Measurements from ENCODE around the gene BICD1.
"Not testable (repeated sequence)": the region's sequence is repeated elsewhere in the genome, so short reads cannot be mapped to it uniquely, and the experiment has no call there.

BICD1 gene

GRCh38 chr12:32191445-32191844, 84.8 kb downstream of the BICD1 start:
- no peak for DNase-seq (ENCODE audit: low read depth in 2 of 2)

DNA sequence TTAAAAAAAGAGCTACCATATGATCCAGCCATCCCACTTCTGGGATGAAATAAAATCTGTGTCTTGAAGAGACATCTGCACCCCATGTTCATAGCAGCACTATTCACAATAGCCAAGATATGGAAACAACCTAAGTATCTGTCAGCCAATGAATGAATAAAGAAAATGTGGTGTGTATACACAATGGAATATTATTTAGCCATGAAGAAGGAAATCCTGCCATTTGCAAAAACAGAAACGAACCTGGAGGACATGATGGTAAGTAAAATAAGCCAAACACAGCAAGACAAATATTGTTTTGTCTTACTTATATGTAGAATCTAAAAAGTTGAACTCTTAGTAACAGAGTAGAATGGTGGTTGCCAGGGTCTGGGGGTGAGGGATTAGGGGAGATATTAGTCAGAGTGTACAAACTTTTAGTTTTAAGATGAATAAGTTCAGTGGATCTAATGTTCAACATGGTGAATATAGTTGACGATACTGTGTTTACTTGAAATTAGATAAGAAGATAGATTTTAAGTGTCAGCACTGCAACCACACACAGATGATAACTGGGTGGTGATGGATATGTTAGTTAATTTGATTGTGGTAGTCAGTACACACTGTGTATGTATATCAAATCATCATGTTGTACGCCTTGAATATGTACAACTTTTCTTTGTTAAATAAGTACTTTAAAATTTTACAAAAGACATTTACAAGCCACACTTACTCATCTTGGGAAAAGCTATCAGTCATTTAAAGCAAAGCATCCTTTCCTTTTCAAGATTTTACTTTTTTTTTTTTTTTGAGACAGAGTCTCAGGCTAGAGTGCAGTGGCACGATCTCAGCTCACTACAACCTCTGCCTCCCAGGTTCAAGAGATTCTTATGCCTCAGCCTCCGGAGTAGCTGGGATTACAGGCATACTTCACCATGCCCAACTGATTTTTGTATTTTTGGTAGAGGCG, 89.9 kb downstream of the BICD1 start:
- DNase-seq (ENCODE audit: low read depth in 2 of 2), result no peak

DNA sequence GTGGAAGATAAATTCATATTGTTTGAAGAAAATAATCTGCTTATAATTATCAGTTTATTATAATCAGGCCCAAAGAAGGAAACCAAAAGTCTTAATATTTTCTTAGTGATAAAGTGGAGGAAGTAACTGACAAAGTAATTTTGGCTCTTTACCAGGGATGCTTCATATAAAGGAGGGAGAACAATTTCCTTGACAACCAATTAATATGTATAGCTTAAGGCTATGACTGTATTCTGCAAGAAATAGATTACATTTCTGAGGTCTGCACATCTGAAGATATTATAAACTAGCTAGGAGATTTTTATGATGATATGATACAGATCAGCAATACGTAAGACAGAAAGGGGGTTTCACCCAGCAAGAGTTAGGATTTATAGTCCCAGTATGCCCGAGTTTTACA, 90.8 kb downstream of the BICD1 start:
- DNase-seq (ENCODE audit: low read depth in 2 of 2), result no peak

DNA sequence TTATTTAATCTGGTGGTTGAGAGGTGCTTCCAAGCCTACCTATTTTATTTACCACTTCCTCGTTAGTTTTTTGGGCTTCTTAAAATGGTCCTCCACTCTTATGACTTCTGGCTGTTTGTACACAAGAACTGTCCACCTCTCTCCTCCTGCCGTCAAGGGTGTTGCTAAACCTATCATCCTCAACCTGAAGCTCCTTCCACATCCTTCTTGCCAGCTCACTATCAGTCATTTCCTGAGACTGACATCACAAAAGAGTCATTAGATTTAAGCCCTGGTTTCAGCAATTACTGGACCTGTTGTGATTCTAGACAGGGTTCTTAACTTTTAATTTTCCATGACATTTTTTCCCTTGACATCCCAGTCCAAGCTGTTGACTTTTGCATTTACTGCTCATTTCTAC, 91.9 kb downstream of the BICD1 start:
- DNase-seq (ENCODE audit: low read depth in 2 of 2), result no peak

DNA sequence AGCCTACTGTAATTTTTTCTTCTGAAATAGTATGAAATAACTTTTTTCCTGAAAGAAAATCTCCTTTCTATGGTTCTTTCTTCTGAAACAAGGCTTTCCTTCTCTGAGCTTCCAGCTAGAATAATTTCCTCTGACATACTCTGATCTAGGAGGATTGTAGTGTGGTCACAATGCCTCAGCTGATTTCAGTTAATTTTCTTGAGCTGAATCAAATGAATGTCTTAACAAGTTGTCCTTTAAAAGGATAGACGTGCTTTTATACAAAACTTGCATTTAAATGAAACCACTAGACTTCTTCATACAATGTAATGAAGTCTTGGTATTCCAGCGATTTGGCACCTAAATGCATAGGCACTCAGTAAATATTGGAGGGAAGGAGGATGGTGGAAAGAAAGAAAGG, 94.4 kb downstream of the BICD1 start:
- DNase-seq (ENCODE audit: low read depth in 2 of 2), result no peak

- no peak for DNase-seq (ENCODE audit: low read depth in 2 of 2)
Observed at GRCh38 chr12:32201976-32202375, 95.3 kb downstream of the BICD1 start.

GRCh38 chr12:32205731-32206130, 99.1 kb downstream of the BICD1 start:
- no peak for DNase-seq (ENCODE audit: low read depth in 2 of 2)

DNA sequence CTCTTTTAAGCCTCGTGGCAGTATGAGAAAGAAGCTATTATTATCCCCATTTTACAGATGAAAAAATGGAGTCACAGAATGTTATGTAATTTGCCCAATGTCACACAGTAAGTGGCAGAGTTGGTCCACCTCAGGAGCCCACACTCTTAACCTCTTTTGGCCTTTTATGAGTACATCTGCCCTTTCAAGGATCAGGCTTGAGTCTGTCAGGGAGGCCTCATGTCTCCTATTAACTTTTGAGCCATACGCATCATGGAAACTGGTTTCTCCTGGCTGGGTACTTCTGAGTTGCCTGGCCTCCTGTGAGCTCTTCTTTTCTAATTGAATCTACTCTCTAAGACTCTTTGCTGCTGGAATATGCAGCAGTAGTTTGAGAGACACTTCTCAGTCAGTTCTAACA, 101.7 kb downstream of the BICD1 start:
- no peak for DNase-seq (ENCODE audit: low read depth in 2 of 2)

DNA sequence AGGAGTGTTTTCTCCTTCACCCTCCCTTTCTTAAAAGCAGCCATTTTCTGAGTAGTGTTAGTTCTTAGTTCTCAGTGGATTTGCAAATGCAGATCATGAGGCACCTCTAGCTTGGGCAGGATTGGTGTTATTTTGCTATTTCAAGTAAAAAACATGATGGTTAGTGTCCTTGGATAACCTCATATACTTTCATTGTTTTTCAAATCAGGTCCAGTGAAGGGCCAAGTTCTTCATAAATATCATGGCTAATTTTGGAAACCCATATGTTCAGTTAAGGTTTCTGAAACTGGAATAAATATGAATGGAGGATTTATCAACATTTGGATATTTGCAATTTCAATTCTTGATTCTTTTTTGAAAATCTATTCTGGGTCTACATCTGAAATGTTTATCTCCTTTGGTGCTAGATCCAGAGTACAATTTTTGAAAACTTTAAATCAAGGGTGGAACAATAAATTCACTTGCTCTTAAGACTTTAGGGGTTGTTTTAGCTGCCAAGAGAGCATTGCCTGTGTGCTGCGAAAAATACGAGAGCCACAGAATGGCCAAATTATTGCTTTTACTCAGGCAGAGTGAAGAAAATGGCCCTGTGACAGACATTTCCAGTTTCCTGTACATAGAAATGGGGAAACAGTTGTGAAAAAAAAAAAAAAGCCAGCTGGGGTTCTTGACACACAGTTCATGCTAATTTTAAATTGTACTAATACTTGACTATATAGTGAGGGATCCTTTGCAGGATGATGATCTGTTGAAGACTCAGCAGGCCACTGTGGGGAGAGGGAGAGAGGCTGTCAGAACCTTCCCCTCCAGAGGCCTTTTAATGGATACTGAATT, 104.6 kb downstream of the BICD1 start:
- DNase-seq (ENCODE audit: low read depth in 2 of 2), result no peak

GRCh38 chr12:32211900-32212156, 105.2 kb downstream of the BICD1 start:
- no peak for DNase-seq (ENCODE audit: low read depth in 2 of 2)

DNA sequence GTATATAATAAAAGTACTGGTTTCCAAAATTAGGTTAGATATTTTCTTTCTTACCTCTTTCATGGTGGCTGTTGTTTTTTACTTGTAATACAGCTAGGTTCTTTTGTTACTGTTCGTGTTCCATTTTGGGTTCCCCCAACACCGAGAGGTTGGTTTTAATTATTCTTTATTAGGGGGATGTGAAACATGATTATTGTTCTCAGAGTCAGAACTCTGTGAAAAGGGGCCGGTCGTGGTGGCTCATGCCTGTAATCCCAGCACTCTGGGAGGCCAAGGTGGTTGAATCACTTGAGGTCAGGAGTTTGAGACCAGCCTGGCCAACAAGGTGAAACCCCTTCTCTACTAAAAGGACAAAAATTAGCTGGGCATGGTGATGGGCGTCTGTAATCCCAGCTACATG, 108.1 kb downstream of the BICD1 start:
- no peak for DNase-seq (ENCODE audit: low read depth in 2 of 2)

DNA sequence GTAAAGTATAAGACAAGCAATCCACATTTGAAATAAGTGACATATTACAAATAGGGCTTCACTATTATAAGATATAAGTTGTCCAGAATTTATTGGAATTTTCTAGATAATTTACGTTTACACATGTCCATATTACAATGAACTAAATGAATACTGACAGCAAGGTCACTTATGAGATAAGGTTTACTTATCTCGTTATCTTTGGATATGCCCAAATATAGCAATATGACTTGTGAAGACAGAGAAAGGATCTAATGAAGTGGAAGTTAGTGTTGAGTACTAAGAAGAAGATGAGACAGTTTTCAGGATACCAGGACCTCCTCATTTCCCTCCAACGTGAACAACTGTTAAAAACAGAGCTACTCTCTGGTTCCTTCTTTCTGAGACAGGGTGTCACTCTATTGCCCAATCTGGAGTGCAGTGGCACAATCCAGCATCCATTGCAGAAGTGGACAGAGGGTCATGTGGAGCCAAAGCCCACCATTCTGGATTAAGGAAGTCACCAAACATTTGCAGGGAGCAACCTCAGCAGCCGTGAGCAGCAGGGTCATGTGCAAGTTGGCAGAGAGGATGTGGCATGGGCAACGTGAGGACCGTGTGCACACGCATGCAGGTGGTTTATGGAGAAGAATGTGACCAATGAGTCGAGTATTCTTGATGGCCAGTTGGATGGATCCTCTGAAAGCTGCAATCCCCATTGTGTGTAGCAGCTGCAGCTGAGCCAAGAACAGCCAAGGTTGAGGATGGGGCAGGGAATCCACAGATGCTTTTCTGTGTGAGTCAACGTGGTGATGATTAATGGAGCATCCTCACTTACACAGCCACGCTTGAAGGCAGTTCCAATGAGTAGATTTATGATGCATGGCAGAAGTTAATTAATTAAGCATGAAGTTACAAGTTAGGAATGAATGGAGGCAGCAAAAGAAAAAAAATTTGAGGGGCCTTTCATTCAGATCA, 111.0 kb downstream of the BICD1 start:
- DNase-seq (ENCODE audit: low read depth in 2 of 2), result no peak

GRCh38 chr12:32223941-32224340, 117.3 kb downstream of the BICD1 start:
- no peak for DNase-seq (ENCODE audit: low read depth in 2 of 2)

DNA sequence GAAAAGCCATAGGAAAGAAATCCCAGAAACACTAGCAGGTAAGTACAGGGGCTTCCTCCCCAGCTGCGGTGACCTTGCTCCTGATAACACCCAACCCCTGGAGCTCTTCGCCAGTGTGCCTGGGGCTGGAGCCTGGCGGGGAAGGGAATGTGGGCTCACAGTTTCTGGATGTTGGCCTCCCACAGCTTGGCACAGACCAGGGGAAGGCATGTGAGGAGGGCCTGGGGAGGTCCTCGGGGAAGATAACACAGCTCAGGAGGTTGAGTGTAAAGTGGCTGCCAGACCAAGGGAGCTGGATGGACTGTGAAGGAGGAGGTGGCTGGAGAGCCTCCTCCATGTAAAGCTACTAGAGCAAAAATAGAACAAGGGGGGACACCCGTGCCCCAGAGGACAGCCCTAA, 120.1 kb downstream of the BICD1 start:
- no peak for DNase-seq (ENCODE audit: low read depth in 2 of 2)

DNA sequence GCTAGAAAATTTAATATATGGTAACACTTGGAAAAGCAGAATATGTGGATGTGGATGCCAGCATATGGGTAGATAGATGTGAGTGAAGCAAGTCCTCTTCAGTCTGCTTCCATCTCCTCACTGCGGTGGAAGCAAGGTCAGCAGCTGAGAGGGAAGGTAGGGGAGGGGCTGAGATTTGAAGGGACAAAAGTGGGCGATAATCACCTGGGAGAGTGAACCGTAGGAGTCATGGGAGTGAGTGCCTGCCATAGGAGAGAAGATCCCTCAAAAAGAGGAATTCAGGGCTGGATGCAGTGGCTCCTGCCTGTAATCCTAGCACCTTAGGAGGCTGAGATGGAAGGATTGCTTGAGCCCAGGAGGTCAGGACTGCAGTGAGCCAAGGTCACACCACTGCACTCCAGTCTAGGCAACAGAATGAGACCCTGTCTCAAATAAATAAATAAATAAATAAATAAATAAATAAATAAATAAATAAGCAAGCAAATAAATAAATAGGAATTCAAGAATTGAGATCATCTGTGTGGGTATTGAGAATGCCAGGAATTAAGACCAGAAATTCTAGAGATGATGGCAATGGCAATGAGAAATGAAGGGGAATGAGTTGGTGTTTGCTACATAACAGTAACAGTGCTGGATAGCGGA, 123.4 kb downstream of the BICD1 start:
- DNase-seq (ENCODE audit: low read depth in 2 of 2), result no peak

DNA sequence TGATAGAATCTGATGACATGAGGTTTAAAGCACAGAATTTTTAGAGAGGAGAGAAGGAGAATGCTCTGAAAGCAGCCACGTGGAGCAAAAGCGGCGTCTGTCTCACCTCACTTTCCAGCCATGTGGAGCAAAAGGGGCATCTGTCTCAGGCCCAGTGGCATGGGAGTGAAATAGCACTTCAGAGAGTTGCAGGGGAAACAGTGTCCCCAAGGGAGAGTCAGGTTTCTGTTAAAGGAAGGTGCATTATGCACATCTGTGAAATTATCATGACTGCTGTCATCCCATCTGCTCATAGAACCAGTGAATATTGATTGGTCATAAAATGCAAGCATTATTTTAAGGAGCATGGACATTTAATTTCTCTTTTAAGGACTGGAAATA, 124.0 kb downstream of the BICD1 start:
- no peak for DNase-seq (ENCODE audit: low read depth in 2 of 2)

GRCh38 chr12:32231361-32231760, 124.7 kb downstream of the BICD1 start:
- DNase-seq (ENCODE audit: low read depth in 2 of 2), result not testable (repeated sequence)

DNA sequence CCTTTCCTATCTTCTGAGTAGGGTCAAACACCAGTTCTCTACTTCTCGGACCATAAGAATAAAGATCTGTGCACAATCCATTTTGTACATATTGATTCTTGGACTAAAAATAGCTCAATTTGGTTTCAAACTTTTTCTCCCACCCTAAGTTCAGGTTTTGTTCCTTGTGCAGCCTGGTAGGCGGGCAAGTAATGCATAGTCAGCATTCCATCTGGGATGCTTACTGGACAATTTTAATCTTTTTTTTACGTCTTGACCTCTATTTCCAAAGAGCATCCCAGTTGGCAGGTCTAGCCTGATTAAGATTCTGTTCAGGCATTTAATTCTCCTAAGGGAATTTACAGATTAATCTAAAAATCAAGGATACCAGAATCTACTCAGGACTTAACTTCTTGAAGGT, 126.9 kb downstream of the BICD1 start:
- DNase-seq (ENCODE audit: low read depth in 2 of 2), result no peak

- no peak for DNase-seq (ENCODE audit: low read depth in 2 of 2)
Observed at GRCh38 chr12:32235251-32235650, 128.6 kb downstream of the BICD1 start.

GRCh38 chr12:32240162-32240561, 133.5 kb downstream of the BICD1 start:
- no peak for DNase-seq (ENCODE audit: low read depth in 2 of 2)

DNA sequence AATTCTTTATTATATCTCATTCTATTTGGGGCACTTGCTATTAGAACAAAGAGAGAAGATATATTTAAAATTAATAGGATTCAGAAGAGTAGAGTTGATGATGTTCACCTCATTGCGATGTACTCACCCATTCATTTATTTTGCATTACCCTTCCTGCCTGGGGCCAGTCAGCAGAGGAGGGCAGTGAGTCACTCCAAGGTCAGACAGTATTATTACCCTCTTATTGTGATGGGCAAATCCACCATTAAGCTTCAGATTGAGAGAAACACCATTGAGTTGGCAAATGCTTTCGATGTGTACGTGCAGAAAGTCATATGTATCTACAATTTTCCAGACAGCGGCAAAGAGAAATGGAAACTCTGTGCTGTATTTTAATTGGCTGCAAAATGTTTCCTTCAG, 134.2 kb downstream of the BICD1 start:
- no peak for DNase-seq (ENCODE audit: low read depth in 2 of 2)

DNA sequence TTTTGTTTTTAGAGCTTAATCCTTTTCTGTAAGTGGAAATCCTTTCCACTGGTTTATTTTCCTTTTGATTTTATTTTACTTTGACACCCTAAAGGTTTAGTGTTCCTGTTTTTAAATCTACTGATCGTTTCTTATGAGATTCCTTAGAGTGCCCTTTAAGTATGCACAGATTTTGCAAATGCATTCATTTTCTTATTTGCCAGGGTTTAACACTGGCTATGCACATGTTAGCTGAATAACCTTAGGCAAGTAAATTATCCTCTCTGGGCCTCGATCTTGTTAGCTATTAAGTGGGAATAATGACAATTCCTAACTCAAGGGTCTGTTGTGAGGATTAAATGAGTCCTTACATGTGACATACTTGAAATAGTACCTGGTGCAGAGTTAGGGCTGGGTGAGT, 136.0 kb downstream of the BICD1 start:
- DNase-seq (ENCODE audit: low read depth in 2 of 2), result no peak
